GM18511 (cell line): Measurements from ENCODE around the gene CCL11.

Experiments used
- ATAC-seq: cut with Tn5 transposase; IDR thresholded peaks from one replicate; pipeline ENCODE4 v1.9.1; 2021; ENCODE audit warnings: mild to moderate bottlenecking, moderate library complexity; ENCODE audit not compliant: unreplicated experiment

The CCL11 gene

DNA sequence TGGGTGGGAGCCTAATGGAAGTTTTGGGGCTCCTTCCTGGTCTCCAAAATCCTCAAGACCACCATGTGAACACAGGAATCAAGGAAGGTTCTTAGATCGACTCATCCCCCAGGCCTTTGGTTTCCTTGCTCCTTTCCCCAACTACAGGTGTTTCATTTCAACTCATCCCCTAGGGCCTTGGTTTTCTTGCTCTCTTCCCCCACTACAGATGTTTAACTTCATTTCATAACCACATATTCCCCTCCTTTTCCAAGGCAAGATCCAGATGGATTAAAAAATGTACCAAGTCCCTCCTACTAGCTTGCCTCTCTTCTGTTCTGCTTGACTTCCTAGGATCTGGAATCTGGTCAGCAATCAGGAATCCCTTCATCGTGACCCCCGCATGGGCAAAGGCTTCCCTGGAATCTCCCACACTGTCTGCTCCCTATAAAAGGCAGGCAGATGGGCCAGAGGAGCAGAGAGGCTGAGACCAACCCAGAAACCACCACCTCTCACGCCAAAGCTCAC, at the start of gene CCL11:
Gene CCL11 (plus strand): TSS at position 457 of the 507 bp plus-strand sequence. CDS start 67 bp downstream, outside the sequence.
- no peak for ATAC-seq

DNA sequence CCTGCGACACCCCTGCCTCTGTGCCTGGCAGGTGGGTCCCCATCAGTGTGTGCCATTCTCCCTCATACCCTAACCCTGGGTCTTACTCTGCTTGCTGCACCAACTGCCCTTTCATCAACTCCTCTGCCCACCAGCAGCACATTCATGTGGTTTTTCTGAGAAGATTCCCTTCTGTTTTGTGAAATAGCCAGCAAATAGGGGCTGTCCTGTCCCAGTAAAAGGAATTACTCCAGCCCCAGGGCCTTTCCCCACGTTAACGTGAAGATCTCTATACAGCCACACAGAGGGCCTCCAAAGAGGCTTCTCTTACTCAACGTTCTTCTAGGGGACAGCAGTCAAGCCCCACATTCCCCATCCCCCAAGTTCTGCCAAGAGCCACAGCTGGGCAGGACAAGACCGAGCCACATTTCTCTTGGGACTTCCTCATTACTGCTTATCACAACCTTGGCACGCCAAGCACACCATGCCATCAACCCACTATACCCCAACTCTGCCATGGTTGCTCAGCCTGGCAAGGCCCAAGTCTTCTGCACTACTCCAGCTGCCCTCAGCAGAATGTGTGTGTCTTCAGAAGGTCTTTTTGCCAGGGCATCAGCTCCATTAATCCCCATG, 49.2 kb upstream of the CCL11 start:
- ATAC-seq: no peak

DNA sequence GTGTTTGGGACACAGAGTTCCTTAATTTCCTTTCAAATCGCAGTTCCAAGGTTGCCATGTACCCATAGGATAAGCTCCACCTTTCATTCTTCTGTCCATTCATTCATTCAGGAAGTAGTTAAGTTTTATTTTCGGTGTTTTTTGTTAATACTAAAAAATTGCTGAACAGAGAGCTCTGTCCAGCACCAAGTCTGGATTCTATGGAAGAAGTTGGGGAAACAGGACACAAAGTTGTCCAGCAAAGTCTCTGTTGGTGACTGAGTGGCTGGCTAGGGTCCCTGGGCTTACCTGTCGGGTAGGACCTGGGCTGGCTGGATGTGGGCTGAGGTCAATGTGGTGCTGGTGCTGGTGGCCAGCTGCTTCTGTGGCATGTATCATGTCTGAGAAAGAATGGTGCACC, 48.1 kb upstream of the CCL11 start:
- ATAC-seq: no peak

DNA sequence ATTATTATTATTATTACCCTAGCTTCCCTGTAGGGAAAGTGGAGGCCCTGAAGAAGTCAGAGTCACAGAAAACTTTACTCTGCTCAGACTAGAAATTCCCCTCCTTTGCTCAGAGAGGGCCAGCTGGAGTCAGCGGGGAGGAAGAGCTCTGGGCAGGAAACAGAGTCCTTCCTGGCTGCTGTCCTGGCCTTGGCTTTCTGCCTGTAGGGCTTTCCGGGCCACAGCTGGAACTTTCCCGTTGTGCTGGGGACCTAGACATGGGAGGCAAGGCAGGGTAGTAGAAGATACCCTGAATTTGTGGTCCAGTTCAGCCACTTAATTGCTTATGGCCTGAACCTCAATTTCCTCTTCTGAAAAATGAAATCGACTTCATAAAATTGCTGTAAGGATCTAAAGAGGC, 44.5 kb upstream of the CCL11 start:
- no peak for ATAC-seq

DNA sequence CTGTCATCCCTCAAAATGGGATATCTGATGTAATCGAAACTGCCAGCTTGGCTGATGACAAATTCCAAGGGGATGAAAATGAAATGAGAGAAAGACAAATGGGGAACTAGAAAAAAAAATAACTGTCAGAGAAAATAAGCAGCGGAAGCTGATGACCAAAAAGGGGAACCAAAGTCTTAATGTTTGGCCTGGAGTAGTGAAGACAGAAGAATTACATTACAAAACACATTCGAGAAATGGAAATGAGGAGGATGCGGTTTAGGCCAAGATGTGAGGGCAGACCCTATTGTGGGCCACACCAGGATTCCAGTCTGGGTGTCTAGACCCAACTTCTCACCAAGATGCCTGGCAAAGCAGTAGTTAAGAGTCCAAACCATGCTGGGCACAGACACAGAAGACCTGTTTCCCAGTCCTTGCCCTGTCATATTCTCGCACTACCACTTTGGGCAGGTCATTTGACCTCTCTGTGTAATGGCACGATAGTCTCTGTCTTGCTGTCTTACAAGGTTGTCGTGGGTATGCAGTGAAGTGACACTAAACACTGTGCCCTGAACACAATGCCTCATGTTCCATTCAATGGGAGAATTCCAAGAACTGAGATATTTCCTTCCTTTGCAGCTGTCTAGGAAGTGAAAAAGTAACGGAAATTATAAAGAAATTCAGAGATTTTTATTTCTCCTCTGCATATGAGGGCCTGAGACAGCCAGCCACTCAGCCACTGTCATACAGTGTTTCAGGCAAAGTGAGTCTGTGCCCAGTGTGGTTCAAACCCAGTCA, 42.8 kb upstream of the CCL11 start:
- no peak for ATAC-seq

GRCh38 chr17:34243364-34244320, 41.9 kb upstream of the CCL11 start:
- ATAC-seq: no peak

- ATAC-seq: no peak
Observed at GRCh38 chr17:34245351-34245905, 40.1 kb upstream of the CCL11 start.

GRCh38 chr17:34246446-34246845, 39.1 kb upstream of the CCL11 start:
- no peak for ATAC-seq

DNA sequence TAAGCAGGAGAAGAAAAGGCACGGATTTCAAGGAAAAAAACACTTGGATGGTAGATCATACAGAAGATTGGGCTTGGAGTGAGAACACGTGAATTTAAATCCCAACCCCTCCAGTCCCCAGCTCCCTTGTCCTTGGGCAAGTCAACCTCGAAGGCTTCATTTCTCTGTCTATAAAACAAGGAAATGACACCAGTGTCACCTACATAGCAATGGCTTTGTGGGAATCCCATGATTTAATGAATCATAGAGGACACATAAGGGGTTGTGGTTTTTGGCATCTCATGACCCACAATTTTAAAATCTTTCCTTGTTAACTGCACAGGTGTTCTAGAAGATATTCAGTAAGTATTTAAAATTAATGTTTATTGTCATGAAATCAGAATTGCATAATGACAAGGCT, 38.7 kb upstream of the CCL11 start:
- ATAC-seq: no peak

- no peak for ATAC-seq
Observed at GRCh38 chr17:34248511-34249024, 37.0 kb upstream of the CCL11 start.

- no peak for ATAC-seq
Observed at GRCh38 chr17:34249061-34249460, 36.5 kb upstream of the CCL11 start.

GRCh38 chr17:34249478-34249877, 36.1 kb upstream of the CCL11 start:
- no peak for ATAC-seq

- ATAC-seq: no peak
Observed at GRCh38 chr17:34251186-34251585, 34.4 kb upstream of the CCL11 start.

GRCh38 chr17:34252095-34252443, 33.5 kb upstream of the CCL11 start:
- peak; percentile 52 for ATAC-seq

- ATAC-seq: no peak
Observed at GRCh38 chr17:34252444-34253138, 33.0 kb upstream of the CCL11 start.

DNA sequence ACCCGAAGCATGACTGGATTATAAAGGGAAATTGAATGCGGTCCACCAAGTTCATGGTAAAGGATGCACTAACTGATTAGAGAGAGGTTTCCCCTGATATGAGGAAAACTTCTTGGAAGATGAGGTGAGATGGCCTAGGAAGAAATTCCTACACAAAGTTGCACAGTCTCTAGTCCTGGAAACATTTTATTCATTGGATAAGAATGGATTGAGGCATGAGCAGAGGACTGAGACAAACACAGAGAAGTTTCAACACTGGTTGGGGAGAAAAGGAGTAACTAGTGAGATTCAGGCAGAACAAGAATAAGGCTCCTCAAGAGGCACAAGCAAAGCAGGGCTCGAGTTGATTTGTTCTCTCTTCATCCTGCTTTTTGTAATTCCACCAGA, 32.4 kb upstream of the CCL11 start:
- no peak for ATAC-seq

- no peak for ATAC-seq
Observed at GRCh38 chr17:34254146-34254545, 31.4 kb upstream of the CCL11 start.

GRCh38 chr17:34254651-34255380, 30.7 kb upstream of the CCL11 start, which contains the start of gene CCL2:
CCL2 (plus strand) TSS chr17:34255285; CDS start chr17:34255350, 65 bp downstream.
- no peak for ATAC-seq

DNA sequence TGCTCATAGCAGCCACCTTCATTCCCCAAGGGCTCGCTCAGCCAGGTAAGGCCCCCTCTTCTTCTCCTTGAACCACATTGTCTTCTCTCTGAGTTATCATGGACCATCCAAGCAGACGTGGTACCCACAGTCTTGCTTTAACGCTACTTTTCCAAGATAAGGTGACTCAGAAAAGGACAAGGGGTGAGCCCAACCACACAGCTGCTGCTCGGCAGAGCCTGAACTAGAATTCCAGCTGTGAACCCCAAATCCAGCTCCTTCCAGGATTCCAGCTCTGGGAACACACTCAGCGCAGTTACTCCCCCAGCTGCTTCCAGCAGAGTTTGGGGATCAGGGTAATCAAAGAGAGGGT, 30.2 kb upstream of the CCL11 start:
- ATAC-seq: no peak

DNA sequence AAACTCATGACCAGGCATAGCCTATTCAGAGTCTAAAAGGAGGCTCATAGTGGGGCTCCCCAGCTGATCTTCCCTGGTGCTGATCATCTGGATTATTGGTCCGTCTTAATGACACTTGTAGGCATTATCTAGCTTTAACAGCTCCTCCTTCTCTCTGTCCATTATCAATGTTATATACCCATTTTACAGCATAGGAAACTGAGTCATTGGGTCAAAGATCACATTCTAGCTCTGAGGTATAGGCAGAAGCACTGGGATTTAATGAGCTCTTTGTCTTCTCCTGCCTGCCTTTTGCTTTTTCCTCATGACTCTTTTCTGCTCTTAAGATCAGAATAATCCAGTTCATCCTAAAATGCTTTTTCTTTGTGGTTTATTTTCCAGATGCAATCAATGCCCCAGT, 29.7 kb upstream of the CCL11 start:
- no peak for ATAC-seq
